ENCODE measurements around the gene RANBP1. TPM values are rescaled to one million over a fixed set of nuclear protein-coding genes. Genes with fewer than 3 reads are reported as not detected.

RANBP1 gene
- total and polyA plus RNA-seq, 2 of the 13 experiments (the other 11 are each of a cell fraction or from before 2014, with no cell fraction given) = 181 to 492 TPM

GRCh38 chr22:20116951-20117632 is 1.2 kb downstream of the RANBP1 start, which contains the start of gene TRMT2A (continued):
- TF ChIP-seq NFKB2 (CRISPR knock-in tag; IDR thresholded peaks at IDR 0.05; ENCODE audit: borderline replicate concordance) = peak; percentile 55; the same call in 1 of the 2 replicates
- no peak for TF ChIP-seq KLF6 (CRISPR knock-in tag; IDR thresholded peaks at IDR 0.05)
- TF ChIP-seq ZC3H4 (CRISPR knock-in tag; IDR thresholded peaks at IDR 0.05; ENCODE audit: borderline replicate concordance) = no peak
- no peak for TF ChIP-seq ZNF652 (CRISPR knock-in tag; IDR thresholded peaks at IDR 0.05; ENCODE audit: borderline replicate concordance, low read depth)
- no peak for TF ChIP-seq PREB (CRISPR knock-in tag; IDR thresholded peaks at IDR 0.05)
- TF ChIP-seq ZNF607 (CRISPR knock-in tag; IDR thresholded peaks at IDR 0.05; ENCODE audit: borderline replicate concordance) = peak; percentile 58; the same call in 1 of the 2 replicates
- no peak; the same call in 1 of the 2 replicates for TF ChIP-seq KAT7 (CRISPR knock-in tag; IDR thresholded peaks at IDR 0.05; ENCODE audit: borderline replicate concordance)
- no peak for TF ChIP-seq HDAC6 (IDR thresholded peaks at IDR 0.05; ENCODE audit: low read depth, low read length)
- TF ChIP-seq ZNF7 (CRISPR knock-in tag; IDR thresholded peaks at IDR 0.05) = no peak
- no peak; the same call in 1 of the 2 replicates for TF ChIP-seq GTF3A (CRISPR knock-in tag; conservative IDR thresholded peaks at IDR 0.05)
- 0 out of 2 replicates have a peak, but pooled peaks have one; percentile 71 for TF ChIP-seq ZNF780A (CRISPR knock-in tag; IDR thresholded peaks at IDR 0.05)
- TF ChIP-seq ZBTB25 (CRISPR knock-in tag; IDR thresholded peaks at IDR 0.05) = peak; percentile 99
- TF ChIP-seq ZNF331 (CRISPR knock-in tag; IDR thresholded peaks at IDR 0.05) = peak; percentile 91
- peak; percentile 59 for TF ChIP-seq HNRNPLL (IDR thresholded peaks at IDR 0.05; ENCODE audit: low read depth, low read length, poor library complexity, severe bottlenecking)
- peak; percentile 100 for TF ChIP-seq TFDP2 (CRISPR knock-in tag; IDR thresholded peaks at IDR 0.05)
- TF ChIP-seq POGZ (CRISPR knock-in tag; IDR thresholded peaks at IDR 0.05) = peak; percentile 40; the same call in 1 of the 2 replicates
- TF ChIP-seq ZNF878 (CRISPR knock-in tag; IDR thresholded peaks at IDR 0.05) = peak; percentile 88
- peak; percentile 40; the same call in 1 of the 2 replicates for TF ChIP-seq ZNF784 (CRISPR knock-in tag; IDR thresholded peaks at IDR 0.05; ENCODE audit: borderline replicate concordance)
